Loucy (cell line): ENCODE results near the gene CNTNAP2.

ENCODE experiments used
- H2AFZ ChIP-seq: fragments of 200-600 bp; sonication (generic); 2 replicates; pipeline ENCODE4 v1.6.0; 2016; ENCODE audit warnings: antibody characterized with exemption, mild to moderate bottlenecking, low read length, moderate library complexity
- H3F3A ChIP-seq: fragments of 200-600 bp; 2 replicates; pipeline ENCODE4 v1.6.0; 2016; ENCODE audit warnings: antibody characterized with exemption, low read depth, mild to moderate bottlenecking
- H3K27me3 ChIP-seq: fragments of 200-600 bp; sonication (generic); 2 replicates; pipeline ENCODE4 v1.6.1; 2014; ENCODE audit warnings: low read length, mild to moderate bottlenecking; ENCODE audit not compliant: insufficient read depth, poor library complexity, severe bottlenecking
- H3K36me3 ChIP-seq: fragments of 200-600 bp; sonication (generic); 2 replicates; pipeline ENCODE4 v1.6.1; 2016; ENCODE audit warnings: low read length; ENCODE audit not compliant: insufficient read depth
- H3K4me1 ChIP-seq: fragments of 200-600 bp; sonication (generic); 2 replicates; pipeline ENCODE4 v1.5.1; 2014; ENCODE audit warnings: low read length, mild to moderate bottlenecking; ENCODE audit not compliant: insufficient read depth, poor library complexity, severe bottlenecking
- H3K4me2 ChIP-seq: fragments of 200-600 bp; sonication (generic); 2 replicates; pipeline ENCODE4 v1.6.0; 2014; ENCODE audit warnings: antibody characterized with exemption, low read length, low read depth, mild to moderate bottlenecking; ENCODE audit not compliant: poor library complexity, severe bottlenecking
- H3K4me3 ChIP-seq: fragments of 200-600 bp; sonication (generic); 2 replicates; pipeline ENCODE4 v1.5.1; 2014; ENCODE audit warnings: low read length, mild to moderate bottlenecking, mixed read lengths; ENCODE audit not compliant: poor library complexity, severe bottlenecking
- H3K79me2 ChIP-seq: fragments of 200-600 bp; sonication (generic); 2 replicates; pipeline ENCODE4 v1.6.1; 2014; ENCODE audit warnings: low read length; ENCODE audit not compliant: insufficient read depth
- H3K9ac ChIP-seq: fragments of 200-600 bp; sonication (generic); 2 replicates; pipeline ENCODE4 v1.6.0; 2014; ENCODE audit warnings: mild to moderate bottlenecking, low read depth, low read length, moderate library complexity; ENCODE audit not compliant: poor library complexity, severe bottlenecking
- H3K9me2 ChIP-seq: fragments of 200-600 bp; sonication (generic); replicated peaks from 2 replicates; pipeline ENCODE4 v1.6.1; 2016; ENCODE audit warnings: low read depth, low read length, mixed read lengths
- H3K9me3 ChIP-seq: fragments of 200-600 bp; sonication (generic); 2 replicates; pipeline ENCODE4 v1.6.1; 2014; ENCODE audit warnings: mild to moderate bottlenecking, antibody characterized with exemption, low read length, low read depth; ENCODE audit not compliant: insufficient read depth
- H4K20me1 ChIP-seq: fragments of 200-600 bp; sonication (generic); 2 replicates; pipeline ENCODE4 v1.6.0; 2014; ENCODE audit warnings: antibody characterized with exemption, low read length, mild to moderate bottlenecking; ENCODE audit not compliant: insufficient read depth, poor library complexity, severe bottlenecking
- EZH2phosphoT487 ChIP-seq: fragments of 200-600 bp; IDR thresholded peaks from 2 replicates; pipeline ENCODE4 v1.6.1; 2018; ENCODE audit warnings: antibody characterized with exemption, mild to moderate bottlenecking, moderate library complexity, borderline replicate concordance
- TF ChIP-seq, protein P1 (sequence below): fragments of 200-600 bp; sonication (generic); conservative IDR thresholded peaks from 2 replicates; pipeline ENCODE4 v1.5.1; 2014; ENCODE audit warnings: mild to moderate bottlenecking, antibody characterized with exemption, low read length

Gene CNTNAP2

GRCh38 chr7:148433521-148434180, 2317.1 kb downstream of the CNTNAP2 start:
- Histone ChIP-seq H3K36me3 (no peaks in the 10 kb centered on the region), H3K9me2 (no peaks in the 10 kb centered on the region), H3K9ac (no peak overlapping the region), H3F3A (no peaks in the 10 kb centered on the region), H3K79me2 (no peaks in the 10 kb centered on the region), H3K4me2 (no peak overlapping the region), H3K27me3 (no peaks in the 10 kb centered on the region), H4K20me1 (no peaks in the 10 kb centered on the region), H2AFZ (no peak overlapping the region), H3K9me3 (no peaks in the 10 kb centered on the region), H3K4me1 (no peaks in the 10 kb centered on the region), H3K4me3 (no peak overlapping the region)
- TF ChIP-seq EZH2phosphoT487 = no peak
- TF ChIP-seq, protein P1, sequence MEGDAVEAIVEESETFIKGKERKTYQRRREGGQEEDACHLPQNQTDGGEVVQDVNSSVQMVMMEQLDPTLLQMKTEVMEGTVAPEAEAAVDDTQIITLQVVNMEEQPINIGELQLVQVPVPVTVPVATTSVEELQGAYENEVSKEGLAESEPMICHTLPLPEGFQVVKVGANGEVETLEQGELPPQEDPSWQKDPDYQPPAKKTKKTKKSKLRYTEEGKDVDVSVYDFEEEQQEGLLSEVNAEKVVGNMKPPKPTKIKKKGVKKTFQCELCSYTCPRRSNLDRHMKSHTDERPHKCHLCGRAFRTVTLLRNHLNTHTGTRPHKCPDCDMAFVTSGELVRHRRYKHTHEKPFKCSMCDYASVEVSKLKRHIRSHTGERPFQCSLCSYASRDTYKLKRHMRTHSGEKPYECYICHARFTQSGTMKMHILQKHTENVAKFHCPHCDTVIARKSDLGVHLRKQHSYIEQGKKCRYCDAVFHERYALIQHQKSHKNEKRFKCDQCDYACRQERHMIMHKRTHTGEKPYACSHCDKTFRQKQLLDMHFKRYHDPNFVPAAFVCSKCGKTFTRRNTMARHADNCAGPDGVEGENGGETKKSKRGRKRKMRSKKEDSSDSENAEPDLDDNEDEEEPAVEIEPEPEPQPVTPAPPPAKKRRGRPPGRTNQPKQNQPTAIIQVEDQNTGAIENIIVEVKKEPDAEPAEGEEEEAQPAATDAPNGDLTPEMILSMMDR = no peak

DNA sequence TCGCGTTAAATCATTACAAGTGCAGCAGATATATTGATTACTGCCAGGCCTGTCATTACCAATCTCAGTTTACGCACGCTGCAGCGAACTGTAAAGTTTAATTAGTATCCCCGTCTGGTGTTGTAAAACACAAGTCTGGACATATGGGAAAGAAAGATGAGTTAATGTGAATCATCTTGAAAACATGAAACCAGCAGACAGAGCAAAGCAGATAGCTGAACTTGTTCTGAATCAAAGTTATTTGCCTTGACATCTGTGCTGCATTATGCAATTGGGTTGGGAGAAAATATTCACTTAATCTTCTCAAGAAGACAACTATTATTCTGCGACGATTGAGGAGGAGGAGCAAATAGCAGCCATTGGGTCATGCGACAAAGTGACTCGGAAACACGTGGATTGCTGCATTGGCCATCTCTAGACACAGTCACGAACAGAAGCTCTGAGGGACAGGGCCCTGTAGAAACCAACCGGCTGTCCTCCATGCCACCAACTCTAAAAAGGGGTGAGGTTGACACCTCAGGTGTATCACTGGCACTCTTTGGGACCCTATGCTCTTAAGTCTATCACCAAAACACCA, 2317.7 kb downstream of the CNTNAP2 start:
- Histone ChIP-seq H3K36me3 (no peaks in the 10 kb centered on the region), H3K9me3 (no peaks in the 10 kb centered on the region), H3K79me2 (no peaks in the 10 kb centered on the region), H3K9me2 (no peaks in the 10 kb centered on the region), H3K4me3 (no peak overlapping the region), H4K20me1 (no peaks in the 10 kb centered on the region), H2AFZ (no peak overlapping the region), H3K4me1 (no peaks in the 10 kb centered on the region), H3K9ac (no peak overlapping the region), H3K4me2 (no peak overlapping the region), H3F3A (no peaks in the 10 kb centered on the region), H3K27me3 (no peaks in the 10 kb centered on the region)
- TF ChIP-seq, protein P1 = no peak
- TF ChIP-seq EZH2phosphoT487 = no peak

DNA sequence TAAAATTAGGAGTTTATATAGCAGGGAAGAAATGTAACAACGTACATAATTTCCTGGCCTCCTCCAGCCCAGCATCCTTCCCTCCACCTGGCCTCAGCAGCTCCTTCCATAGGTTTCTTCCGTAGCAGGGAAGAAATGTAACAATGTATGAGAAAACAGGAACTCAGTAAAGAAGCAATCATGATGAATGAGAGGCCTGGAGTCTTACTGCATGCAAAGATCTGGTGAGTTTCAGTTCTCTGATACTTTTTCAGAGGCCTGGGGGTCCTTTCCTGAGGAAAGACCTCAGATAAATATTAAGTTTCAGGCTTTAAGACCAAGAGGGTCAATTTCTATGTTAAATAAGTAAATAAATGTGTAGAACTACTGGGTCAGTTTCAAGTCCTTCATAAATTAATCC, 2318.3 kb downstream of the CNTNAP2 start:
- Histone ChIP-seq H4K20me1 (no peaks in the 10 kb centered on the region), H3K79me2 (no peaks in the 10 kb centered on the region), H3K9ac (no peak overlapping the region), H3K36me3 (no peaks in the 10 kb centered on the region), H3K27me3 (no peaks in the 10 kb centered on the region), H3K4me1 (no peaks in the 10 kb centered on the region), H3F3A (no peaks in the 10 kb centered on the region), H3K9me3 (no peaks in the 10 kb centered on the region), H3K9me2 (no peaks in the 10 kb centered on the region), H2AFZ (no peak overlapping the region), H3K4me3 (no peak overlapping the region), H3K4me2 (no peak overlapping the region)
- no peak for TF ChIP-seq EZH2phosphoT487
- TF ChIP-seq, protein P1 = no peak
